ENCODE data around the gene SCMH1. TPM values are rescaled to one million over a fixed set of nuclear protein-coding genes. Genes with fewer than 3 reads are reported as not detected.

Gene SCMH1
- total RNA-seq, 1 experiment from 2014 or later, result 16.5 TPM

- no CpG with 5 or more reads among the region's 1 CpG for WGBS (ENCODE audit: extremely low coverage, insufficient read length, low lambda C conversion rate)
- Histone ChIP-seq H4K8ac (replicated peaks; ENCODE audit: insufficient read length, low read depth, low read length) (no peak overlapping the region), H4K20me1 (ENCODE audit: control insufficient read depth, insufficient read depth, insufficient read length) (no peaks in the 10 kb centered on the region), H2BK15ac (ENCODE audit: low read depth, low read length) (no peak overlapping the region), H2BK5ac (ENCODE audit: insufficient read length, low read length) (no peak overlapping the region), H2BK20ac (ENCODE audit: low read depth, low read length, poor library complexity, severe bottlenecking) (no peak overlapping the region), H3K56ac (ENCODE audit: insufficient read length, low read depth, low read length) (no peak overlapping the region), H3K4me1 (ENCODE audit: insufficient read depth, low read length) (no peaks in the 10 kb centered on the region), H3K23ac (ENCODE audit: insufficient read length, low read depth, low read length) (no peak overlapping the region), H3K23me2 (ENCODE audit: insufficient read length, low read depth, low read length, poor library complexity, severe bottlenecking) (no peaks in the 10 kb centered on the region), H3K27me3 (ENCODE audit: insufficient read depth, low read length) (no peaks in the 10 kb centered on the region), H3K27ac (ENCODE audit: insufficient read length, low read depth, low read length) (no peak overlapping the region), H4K5ac (ENCODE audit: insufficient read length, low read depth, low read length) (no peak overlapping the region), H3K9ac (ENCODE audit: extremely low read depth, insufficient read length, low read length) (no peak overlapping the region), H3K4ac (ENCODE audit: low read depth, low read length) (no peak overlapping the region), H2BK12ac (ENCODE audit: insufficient read length, low read depth, low read length) (no peak overlapping the region), H2AK5ac (ENCODE audit: insufficient read length, low read length) (no peak overlapping the region), H3K79me2 (ENCODE audit: insufficient read depth, low read length) (0 out of 2 replicates have a peak, but pooled peaks cover 2% of the 10 kb centered on the region), H2AFZ (ENCODE audit: low read length) (no peak overlapping the region), H3K14ac (ENCODE audit: insufficient read depth, low read length) (no peak overlapping the region), H3T11ph (ENCODE audit: low read length) (no peak overlapping the region), H3K9me3 (ENCODE audit: control insufficient read depth, low read depth, low read length) (no peaks in the 10 kb centered on the region), H3K4me2 (ENCODE audit: insufficient read depth, insufficient read length, low read length) (no peak overlapping the region), H3K79me1 (ENCODE audit: insufficient read depth, low read depth, low read length, poor library complexity, severe bottlenecking) (peaks cover 6% of the 10 kb centered on the region), H4K91ac (ENCODE audit: insufficient read length, low read depth, low read length) (no peak overlapping the region), H2BK120ac (ENCODE audit: low read depth, low read length, poor library complexity, severe bottlenecking) (no peak overlapping the region), H3K18ac (ENCODE audit: insufficient read length, low read depth, low read length) (no peak overlapping the region)
- H3K36me3 Mint-ChIP-seq (ENCODE audit: insufficient read depth in 1 of 3, low read depth in 3 of 3), result no peaks in the 10 kb centered on the region
- no peaks in the 10 kb centered on the region for H3K9me3 Mint-ChIP-seq
- H3K4me1 Mint-ChIP-seq, result peaks cover 2 to 5% of the 10 kb centered on the region in 2 experiments
- TF ChIP-seq, protein P1, sequence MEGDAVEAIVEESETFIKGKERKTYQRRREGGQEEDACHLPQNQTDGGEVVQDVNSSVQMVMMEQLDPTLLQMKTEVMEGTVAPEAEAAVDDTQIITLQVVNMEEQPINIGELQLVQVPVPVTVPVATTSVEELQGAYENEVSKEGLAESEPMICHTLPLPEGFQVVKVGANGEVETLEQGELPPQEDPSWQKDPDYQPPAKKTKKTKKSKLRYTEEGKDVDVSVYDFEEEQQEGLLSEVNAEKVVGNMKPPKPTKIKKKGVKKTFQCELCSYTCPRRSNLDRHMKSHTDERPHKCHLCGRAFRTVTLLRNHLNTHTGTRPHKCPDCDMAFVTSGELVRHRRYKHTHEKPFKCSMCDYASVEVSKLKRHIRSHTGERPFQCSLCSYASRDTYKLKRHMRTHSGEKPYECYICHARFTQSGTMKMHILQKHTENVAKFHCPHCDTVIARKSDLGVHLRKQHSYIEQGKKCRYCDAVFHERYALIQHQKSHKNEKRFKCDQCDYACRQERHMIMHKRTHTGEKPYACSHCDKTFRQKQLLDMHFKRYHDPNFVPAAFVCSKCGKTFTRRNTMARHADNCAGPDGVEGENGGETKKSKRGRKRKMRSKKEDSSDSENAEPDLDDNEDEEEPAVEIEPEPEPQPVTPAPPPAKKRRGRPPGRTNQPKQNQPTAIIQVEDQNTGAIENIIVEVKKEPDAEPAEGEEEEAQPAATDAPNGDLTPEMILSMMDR (conservative IDR thresholded peaks at IDR 0.05), result no peak
- H3K4me3 Mint-ChIP-seq, result no peak overlapping the region
- DNase-seq, result no peak
- no peak overlapping the region for H3K27ac Mint-ChIP-seq
- no peaks in the 10 kb centered on the region for H3K27me3 Mint-ChIP-seq (ENCODE audit: low read depth)
These were observed 8.4 kb downstream of the SCMH1 start for GRCh38 chr1:41233708-41234107.

Measured in H9 (cell line).